Sigmoid colon (tissue), 4 donors: ENCODE data around the gene RYK.

Experiments used
- CTCF ChIP-seq, 4 experiments: fragments of 450-650 bp in 3 of 4; fragments of 200-600 bp in 1 of 4; IDR thresholded peaks; one replicate each; pipeline ENCODE4 v1.5.1; 2016 to 2019; ENCODE audit warnings: antibody characterized with exemption in 4 of 4, mild to moderate bottlenecking in 3 of 4, moderate library complexity in 2 of 4
- POLR2AphosphoS5 ChIP-seq, 4 donors: sonication (generic); formaldehyde crosslinking; IDR thresholded peaks; one replicate each; pipeline ENCODE4 v1.6.1; 2017; ENCODE audit warnings: antibody characterized with exemption in 4 of 4

GRCh38 chr3:134237454-134238145 lies 13.1 kb downstream of the RYK start:
- TF ChIP-seq CTCF (IDR thresholded peaks at IDR 0.05) (no peak), POLR2AphosphoS5 (IDR thresholded peaks at IDR 0.05) (no peak)
